ENCODE data around the gene KCNMB2.

KCNMB2 gene

GRCh38 chr3:178568911-178569310 lies 32.7 kb downstream of the KCNMB2 start:
- DNase-seq (ENCODE audit: low spot score) = no peak

GRCh38 chr3:178569826-178570225 lies 33.6 kb downstream of the KCNMB2 start:
- DNase-seq (ENCODE audit: low spot score) = no peak

- no peak for DNase-seq (ENCODE audit: low spot score)
Observed at GRCh38 chr3:178583963-178584575, 47.8 kb downstream of the KCNMB2 start.

- DNase-seq (ENCODE audit: low spot score) = no peak
Observed at GRCh38 chr3:178584722-178585380, 48.6 kb downstream of the KCNMB2 start.

GRCh38 chr3:178585454-178585853 lies 49.2 kb downstream of the KCNMB2 start:
- DNase-seq (ENCODE audit: low spot score) = no peak

GRCh38 chr3:178586076-178586475 lies 49.8 kb downstream of the KCNMB2 start:
- no peak for DNase-seq (ENCODE audit: low spot score)

GRCh38 chr3:178588628-178589027 lies 52.4 kb downstream of the KCNMB2 start:
- DNase-seq (ENCODE audit: low spot score) = no peak

- no peak for DNase-seq (ENCODE audit: low spot score)
Observed at GRCh38 chr3:178593786-178594185, 57.5 kb downstream of the KCNMB2 start.

- DNase-seq (ENCODE audit: low spot score) = no peak
Observed at GRCh38 chr3:178597371-178597770, 61.1 kb downstream of the KCNMB2 start.

GRCh38 chr3:178602856-178603255 lies 66.6 kb downstream of the KCNMB2 start:
- DNase-seq (ENCODE audit: low spot score) = no peak

- no peak for DNase-seq (ENCODE audit: low spot score)
Observed at GRCh38 chr3:178603735-178604134, 67.5 kb downstream of the KCNMB2 start.

- no peak for DNase-seq (ENCODE audit: low spot score)
Observed at GRCh38 chr3:178618197-178618596, 82.0 kb downstream of the KCNMB2 start.

- no peak for DNase-seq (ENCODE audit: low spot score)
Observed at GRCh38 chr3:178618896-178619295, 82.7 kb downstream of the KCNMB2 start.

- no peak for DNase-seq (ENCODE audit: low spot score)
Observed at GRCh38 chr3:178623666-178624255, 87.5 kb downstream of the KCNMB2 start.

GRCh38 chr3:178624276-178624675 lies 88.0 kb downstream of the KCNMB2 start:
- no peak for DNase-seq (ENCODE audit: low spot score)

- DNase-seq (ENCODE audit: low spot score) = no peak
Observed at GRCh38 chr3:178625053-178625600, 88.9 kb downstream of the KCNMB2 start.

- DNase-seq (ENCODE audit: low spot score) = no peak
Observed at GRCh38 chr3:178628037-178628436, 91.8 kb downstream of the KCNMB2 start.

GRCh38 chr3:178629430-178630178 lies 93.4 kb downstream of the KCNMB2 start:
- no peak for DNase-seq (ENCODE audit: low spot score)

- DNase-seq (ENCODE audit: low spot score) = no peak
Observed at GRCh38 chr3:178631950-178632349, 95.7 kb downstream of the KCNMB2 start.

- DNase-seq (ENCODE audit: low spot score) = no peak
Observed at GRCh38 chr3:178634975-178635374, 98.7 kb downstream of the KCNMB2 start.

GRCh38 chr3:178637802-178638201 lies 101.6 kb downstream of the KCNMB2 start:
- no peak for DNase-seq (ENCODE audit: low spot score)

GRCh38 chr3:178645503-178645902 lies 109.3 kb downstream of the KCNMB2 start:
- DNase-seq (ENCODE audit: low spot score) = no peak

Measured in left forelimb (tissue), 1 donor.